Fibroblast of skin of right biceps (primary cell): Measurements from ENCODE around the gene PPFIA3.

Source experiments
- DNase-seq: peaks from one replicate; pipeline ENCODE4 v3.0.0-alpha.2; 2013

PPFIA3 gene

GRCh38 chr19:49182848-49183375, 63.6 kb downstream of the PPFIA3 start:
- DNase-seq: no peak

- DNase-seq: no peak
These were observed 66.8 kb downstream of the PPFIA3 start for GRCh38 chr19:49186108-49186507.

GRCh38 chr19:49188626-49189200, 69.4 kb downstream of the PPFIA3 start:
- DNase-seq: no peak

- no peak for DNase-seq
These were observed 69.9 kb downstream of the PPFIA3 start for GRCh38 chr19:49189259-49189658.

GRCh38 chr19:49190781-49191180, 71.4 kb downstream of the PPFIA3 start:
- no peak for DNase-seq

GRCh38 chr19:49193822-49194394, 74.6 kb downstream of the PPFIA3 start:
- DNase-seq: no peak

- no peak for DNase-seq
These were observed 75.1 kb downstream of the PPFIA3 start for GRCh38 chr19:49194408-49194807.

GRCh38 chr19:49196527-49197240, 77.3 kb downstream of the PPFIA3 start:
- DNase-seq: no peak

- peak; percentile 17 for DNase-seq
These were observed 81.0 kb downstream of the PPFIA3 start for GRCh38 chr19:49200238-49200862.
